ENCODE data around the gene MIEF1.

DNA sequence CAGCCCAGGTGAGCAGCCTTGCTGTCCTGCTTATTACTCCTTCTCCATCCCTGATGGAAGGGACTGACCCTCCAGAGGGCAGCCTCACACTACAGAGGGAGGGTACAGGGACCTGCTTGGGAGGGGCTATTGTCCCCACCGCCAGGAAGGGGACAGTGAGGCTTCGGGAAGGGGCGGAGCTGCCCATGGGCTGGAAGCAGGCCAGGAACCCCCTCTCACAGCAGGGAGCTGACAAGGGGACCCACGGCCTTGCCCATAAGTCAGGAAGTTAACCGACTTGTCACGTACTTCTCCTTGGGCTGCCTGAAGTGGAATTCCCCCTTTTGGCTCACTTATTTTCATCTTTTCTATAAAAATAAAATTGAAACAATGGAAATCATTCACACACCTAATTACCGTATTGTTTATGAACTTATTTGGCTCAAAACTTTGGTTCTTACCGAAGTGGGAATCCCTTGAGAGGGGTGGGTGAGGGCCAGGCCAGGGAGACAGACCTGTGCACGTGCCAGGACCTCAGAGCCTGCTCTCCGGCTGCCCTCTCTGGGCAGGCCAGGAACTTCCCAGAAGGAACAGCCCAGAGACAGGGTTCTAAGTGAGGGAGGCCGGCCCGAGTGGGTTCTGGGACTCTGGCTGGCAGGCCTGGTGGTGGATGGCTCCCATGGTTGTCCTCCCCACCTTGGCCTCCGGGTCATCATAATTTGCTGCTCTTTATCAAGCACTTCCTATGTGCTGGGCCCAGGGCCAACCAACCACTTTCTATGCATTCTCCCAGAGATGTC is 39.5 kb upstream of the MIEF1 start:
- TF ChIP-seq, protein P1, sequence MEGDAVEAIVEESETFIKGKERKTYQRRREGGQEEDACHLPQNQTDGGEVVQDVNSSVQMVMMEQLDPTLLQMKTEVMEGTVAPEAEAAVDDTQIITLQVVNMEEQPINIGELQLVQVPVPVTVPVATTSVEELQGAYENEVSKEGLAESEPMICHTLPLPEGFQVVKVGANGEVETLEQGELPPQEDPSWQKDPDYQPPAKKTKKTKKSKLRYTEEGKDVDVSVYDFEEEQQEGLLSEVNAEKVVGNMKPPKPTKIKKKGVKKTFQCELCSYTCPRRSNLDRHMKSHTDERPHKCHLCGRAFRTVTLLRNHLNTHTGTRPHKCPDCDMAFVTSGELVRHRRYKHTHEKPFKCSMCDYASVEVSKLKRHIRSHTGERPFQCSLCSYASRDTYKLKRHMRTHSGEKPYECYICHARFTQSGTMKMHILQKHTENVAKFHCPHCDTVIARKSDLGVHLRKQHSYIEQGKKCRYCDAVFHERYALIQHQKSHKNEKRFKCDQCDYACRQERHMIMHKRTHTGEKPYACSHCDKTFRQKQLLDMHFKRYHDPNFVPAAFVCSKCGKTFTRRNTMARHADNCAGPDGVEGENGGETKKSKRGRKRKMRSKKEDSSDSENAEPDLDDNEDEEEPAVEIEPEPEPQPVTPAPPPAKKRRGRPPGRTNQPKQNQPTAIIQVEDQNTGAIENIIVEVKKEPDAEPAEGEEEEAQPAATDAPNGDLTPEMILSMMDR (IDR thresholded peaks at IDR 0.05): no peak
- no peak for TF ChIP-seq POLR2A (IDR thresholded peaks at IDR 0.05)
- TF ChIP-seq POLR2AphosphoS5 (IDR thresholded peaks at IDR 0.05): peak in 1 of 3 donors; percentile 21
- TF ChIP-seq EP300 (IDR thresholded peaks at IDR 0.05): no peak

All from stomach (tissue), 4 donors.